ENCODE measurements around the gene MED15.
"Not testable (repeated sequence)": the region's sequence is repeated elsewhere in the genome, so short reads cannot be mapped to it uniquely, and the experiment has no call there.

The MED15 gene

GRCh38 chr22:20471126-20471833, 36.1 kb upstream of the MED15 start:
- Histone ChIP-seq H3K9ac (ENCODE audit: low read depth, low read length) (no peak overlapping the region), H3K9me3 (ENCODE audit: control insufficient read depth, insufficient read depth, low read length) (no peaks in the 10 kb centered on the region), H3K4me1 (ENCODE audit: insufficient read depth, low read length) (no peaks in the 10 kb centered on the region), H3K36me3 (ENCODE audit: insufficient read depth, low read length) (peaks cover 6% of the 10 kb centered on the region; the same call in 1 of the 2 replicates)

GRCh38 chr22:20472629-20473442, 34.6 kb upstream of the MED15 start:
- no peaks in the 10 kb centered on the region for H3K9me3 ChIP-seq (ENCODE audit: control insufficient read depth, insufficient read depth, low read length)
- no peak overlapping the region for H3K9ac ChIP-seq (ENCODE audit: low read depth, low read length)
- peaks cover 2% of the 10 kb centered on the region; the same call in 1 of the 2 replicates for H3K36me3 ChIP-seq (ENCODE audit: insufficient read depth, low read length)
- H3K4me1 ChIP-seq (ENCODE audit: insufficient read depth, low read length), result no peaks in the 10 kb centered on the region

GRCh38 chr22:20475115-20475436, 32.3 kb upstream of the MED15 start:
- Histone ChIP-seq H3K9me3 (ENCODE audit: control insufficient read depth, insufficient read depth, low read length) (no peaks in the 10 kb centered on the region), H3K9ac (ENCODE audit: low read depth, low read length) (no peak overlapping the region), H3K4me1 (ENCODE audit: insufficient read depth, low read length) (no peaks in the 10 kb centered on the region), H3K36me3 (ENCODE audit: insufficient read depth, low read length) (no peaks in the 10 kb centered on the region)

- H3K9ac ChIP-seq (ENCODE audit: low read depth, low read length); H3K36me3 ChIP-seq (ENCODE audit: insufficient read depth, low read length); H3K9me3 ChIP-seq (ENCODE audit: control insufficient read depth, insufficient read depth, low read length); H3K4me1 ChIP-seq (ENCODE audit: insufficient read depth, low read length): not testable (repeated sequence)
Observed at GRCh38 chr22:20475569-20475968, 31.8 kb upstream of the MED15 start.

- not testable (repeated sequence) for H3K36me3 ChIP-seq (ENCODE audit: insufficient read depth, low read length); H3K4me1 ChIP-seq (ENCODE audit: insufficient read depth, low read length); H3K9me3 ChIP-seq (ENCODE audit: control insufficient read depth, insufficient read depth, low read length); H3K9ac ChIP-seq (ENCODE audit: low read depth, low read length)
Observed at GRCh38 chr22:20478059-20478458, 29.4 kb upstream of the MED15 start.

- no peak overlapping the region for H3K9ac ChIP-seq (ENCODE audit: low read depth, low read length)
- H3K36me3 ChIP-seq (ENCODE audit: insufficient read depth, low read length), result no peaks in the 10 kb centered on the region
- no peaks in the 10 kb centered on the region for H3K9me3 ChIP-seq (ENCODE audit: control insufficient read depth, insufficient read depth, low read length)
- no peaks in the 10 kb centered on the region for H3K4me1 ChIP-seq (ENCODE audit: insufficient read depth, low read length)
Observed at GRCh38 chr22:20479612-20480196, 27.7 kb upstream of the MED15 start.

GRCh38 chr22:20483143-20483506, 24.3 kb upstream of the MED15 start:
- H3K9me3 ChIP-seq (ENCODE audit: control insufficient read depth, insufficient read depth, low read length); H3K36me3 ChIP-seq (ENCODE audit: insufficient read depth, low read length); H3K4me1 ChIP-seq (ENCODE audit: insufficient read depth, low read length); H3K9ac ChIP-seq (ENCODE audit: low read depth, low read length): not testable (repeated sequence)

GRCh38 chr22:20483771-20484170, 23.6 kb upstream of the MED15 start:
- no peak overlapping the region for H3K9ac ChIP-seq (ENCODE audit: low read depth, low read length)
- H3K4me1 ChIP-seq (ENCODE audit: insufficient read depth, low read length), result no peaks in the 10 kb centered on the region
- H3K9me3 ChIP-seq (ENCODE audit: control insufficient read depth, insufficient read depth, low read length), result no peaks in the 10 kb centered on the region
- H3K36me3 ChIP-seq (ENCODE audit: insufficient read depth, low read length), result no peaks in the 10 kb centered on the region

- Histone ChIP-seq H3K9me3 (ENCODE audit: control insufficient read depth, insufficient read depth, low read length) (no peaks in the 10 kb centered on the region), H3K36me3 (ENCODE audit: insufficient read depth, low read length) (no peaks in the 10 kb centered on the region), H3K9ac (ENCODE audit: low read depth, low read length) (no peak overlapping the region), H3K4me1 (ENCODE audit: insufficient read depth, low read length) (no peaks in the 10 kb centered on the region)
Observed at GRCh38 chr22:20484948-20485683, 22.3 kb upstream of the MED15 start.

- Histone ChIP-seq H3K4me1 (ENCODE audit: insufficient read depth, low read length) (no peaks in the 10 kb centered on the region), H3K36me3 (ENCODE audit: insufficient read depth, low read length) (no peaks in the 10 kb centered on the region), H3K9ac (ENCODE audit: low read depth, low read length) (no peak overlapping the region), H3K9me3 (ENCODE audit: control insufficient read depth, insufficient read depth, low read length) (no peaks in the 10 kb centered on the region)
Observed at GRCh38 chr22:20486229-20486628, 21.2 kb upstream of the MED15 start.

GRCh38 chr22:20487715-20488114, 19.7 kb upstream of the MED15 start:
- Histone ChIP-seq H3K4me1 (ENCODE audit: insufficient read depth, low read length) (no peaks in the 10 kb centered on the region), H3K36me3 (ENCODE audit: insufficient read depth, low read length) (no peaks in the 10 kb centered on the region), H3K9me3 (ENCODE audit: control insufficient read depth, insufficient read depth, low read length) (no peaks in the 10 kb centered on the region), H3K9ac (ENCODE audit: low read depth, low read length) (no peak overlapping the region)

GRCh38 chr22:20488946-20489345, 18.5 kb upstream of the MED15 start:
- Histone ChIP-seq H3K4me1 (ENCODE audit: insufficient read depth, low read length) (no peaks in the 10 kb centered on the region), H3K9me3 (ENCODE audit: control insufficient read depth, insufficient read depth, low read length) (no peaks in the 10 kb centered on the region), H3K36me3 (ENCODE audit: insufficient read depth, low read length) (no peaks in the 10 kb centered on the region), H3K9ac (ENCODE audit: low read depth, low read length) (no peak overlapping the region)

- no peak overlapping the region for H3K9ac ChIP-seq (ENCODE audit: low read depth, low read length)
- H3K36me3 ChIP-seq (ENCODE audit: insufficient read depth, low read length), result no peaks in the 10 kb centered on the region
- H3K4me1 ChIP-seq (ENCODE audit: insufficient read depth, low read length), result no peaks in the 10 kb centered on the region
- H3K9me3 ChIP-seq (ENCODE audit: control insufficient read depth, insufficient read depth, low read length), result no peaks in the 10 kb centered on the region
Observed at GRCh38 chr22:20490183-20490940, 17.0 kb upstream of the MED15 start.

- no peaks in the 10 kb centered on the region for H3K36me3 ChIP-seq (ENCODE audit: insufficient read depth, low read length)
- H3K9ac ChIP-seq (ENCODE audit: low read depth, low read length), result no peak overlapping the region
- H3K9me3 ChIP-seq (ENCODE audit: control insufficient read depth, insufficient read depth, low read length), result no peaks in the 10 kb centered on the region
Observed at GRCh38 chr22:20490941-20491307, 16.5 kb upstream of the MED15 start.

More at GRCh38 chr22:20490941-20491307, 16.5 kb upstream of the MED15 start:
- H3K4me1 ChIP-seq (ENCODE audit: insufficient read depth, low read length), result no peaks in the 10 kb centered on the region

Measured in ES-I3 (cell line).